Panc1 (cell line): ENCODE measurements around the gene SYNE1.
"Not testable (repeated sequence)": the region's sequence is repeated elsewhere in the genome, so short reads cannot be mapped to it uniquely, and the experiment has no call there.

ENCODE experiments used
- POLR2AphosphoS5 ChIP-seq: IDR thresholded peaks from 2 replicates; pipeline ENCODE4 v1.6.1; 2012; ENCODE audit warnings: mild to moderate bottlenecking, low read depth, low read length, moderate library complexity
- REST ChIP-seq, 2 experiments: IDR thresholded peaks; 2 replicates each; pipeline ENCODE4 v1.6.1; 2011 to 2012; ENCODE audit warnings: low read depth in 2 of 2, control low read depth in 1 of 2, low read length in 1 of 2, mild to moderate bottlenecking in 1 of 2, moderate library complexity in 1 of 2; ENCODE audit not compliant: insufficient read depth in 1 of 2
- SIN3A ChIP-seq: IDR thresholded peaks from 2 replicates; pipeline ENCODE4 v1.6.1; 2012; ENCODE audit warnings: low read depth, mild to moderate bottlenecking, low read length, moderate library complexity, borderline replicate concordance; ENCODE audit not compliant: insufficient read depth
- TF ChIP-seq, protein P1 (sequence below): fragments of 450-650 bp; IDR thresholded peaks from 2 replicates; pipeline ENCODE4 v1.5.1; 2017; ENCODE audit warnings: mild to moderate bottlenecking

DNA sequence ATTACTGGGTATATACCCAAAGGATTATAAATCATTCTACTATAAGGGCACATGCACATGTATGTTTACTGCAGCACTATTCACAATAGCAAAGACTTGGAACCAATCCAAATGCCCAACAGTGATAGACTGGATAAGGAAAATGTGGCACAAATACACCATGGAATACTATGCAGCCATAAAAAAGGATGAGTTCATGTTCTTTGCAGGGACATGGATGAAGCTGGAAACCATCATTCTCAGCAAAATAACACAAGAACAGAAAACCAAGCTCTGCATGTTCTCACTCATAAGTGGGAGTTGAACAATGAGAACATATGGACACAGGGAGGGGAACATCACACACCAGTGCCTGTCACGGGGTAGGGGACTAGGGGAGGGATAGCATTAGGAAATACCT lies 123.0 kb downstream of the SYNE1 start:
- TF ChIP-seq SIN3A; POLR2AphosphoS5; REST (IDR thresholded peaks at IDR 0.05; ENCODE audit: insufficient read depth in 1 of 2, low read depth in 2 of 2, low read length in 1 of 2): not testable (repeated sequence)
- TF ChIP-seq, protein P1, sequence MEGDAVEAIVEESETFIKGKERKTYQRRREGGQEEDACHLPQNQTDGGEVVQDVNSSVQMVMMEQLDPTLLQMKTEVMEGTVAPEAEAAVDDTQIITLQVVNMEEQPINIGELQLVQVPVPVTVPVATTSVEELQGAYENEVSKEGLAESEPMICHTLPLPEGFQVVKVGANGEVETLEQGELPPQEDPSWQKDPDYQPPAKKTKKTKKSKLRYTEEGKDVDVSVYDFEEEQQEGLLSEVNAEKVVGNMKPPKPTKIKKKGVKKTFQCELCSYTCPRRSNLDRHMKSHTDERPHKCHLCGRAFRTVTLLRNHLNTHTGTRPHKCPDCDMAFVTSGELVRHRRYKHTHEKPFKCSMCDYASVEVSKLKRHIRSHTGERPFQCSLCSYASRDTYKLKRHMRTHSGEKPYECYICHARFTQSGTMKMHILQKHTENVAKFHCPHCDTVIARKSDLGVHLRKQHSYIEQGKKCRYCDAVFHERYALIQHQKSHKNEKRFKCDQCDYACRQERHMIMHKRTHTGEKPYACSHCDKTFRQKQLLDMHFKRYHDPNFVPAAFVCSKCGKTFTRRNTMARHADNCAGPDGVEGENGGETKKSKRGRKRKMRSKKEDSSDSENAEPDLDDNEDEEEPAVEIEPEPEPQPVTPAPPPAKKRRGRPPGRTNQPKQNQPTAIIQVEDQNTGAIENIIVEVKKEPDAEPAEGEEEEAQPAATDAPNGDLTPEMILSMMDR: not testable (repeated sequence)
